H1 (cell line): Measurements from ENCODE around the gene FGF4. TPM values are rescaled to one million over a fixed set of nuclear protein-coding genes. Genes with fewer than 3 reads are reported as not detected.

Experiments
- BACH1 ChIP-seq: IDR thresholded peaks from 2 replicates; pipeline ENCODE4 v1.6.1; 2012; ENCODE audit warnings: low read length, improper control_type of control experiment
- BCL11A ChIP-seq, 2 experiments: IDR thresholded peaks; one replicate each; pipeline ENCODE4 v1.6.1; 2011; ENCODE audit warnings: low read depth in 2 of 2, low read length in 2 of 2, mild to moderate bottlenecking in 2 of 2
- CBX5 ChIP-seq: fragments of 300-800, 300-1000 bp; sonication (generic); IDR thresholded peaks from 2 replicates; pipeline ENCODE4 v1.7.1; 2016; ENCODE audit warnings: antibody characterized with exemption, low read length, low read depth
- CHD7 ChIP-seq: fragments of 300-600 bp; sonication (generic); IDR thresholded peaks from 2 replicates; pipeline ENCODE4 v1.7.1; 2012; ENCODE audit warnings: low read length, moderate library complexity, mild to moderate bottlenecking, inconsistent platforms; ENCODE audit not compliant: insufficient replicate concordance
- E2F6 ChIP-seq: IDR thresholded peaks from 2 replicates; pipeline ENCODE4 v1.6.1; 2012; ENCODE audit warnings: inconsistent platforms
- EGR1 ChIP-seq: IDR thresholded peaks from 2 replicates; pipeline ENCODE4 v1.6.1; 2011; ENCODE audit warnings: low read depth, low read length, borderline replicate concordance
- FOSL1 ChIP-seq: IDR thresholded peaks from 2 replicates; pipeline ENCODE4 v1.6.1; 2011; ENCODE audit warnings: mild to moderate bottlenecking, low read depth, low read length, moderate library complexity; ENCODE audit not compliant: insufficient read depth
- KDM1A ChIP-seq: fragments of 200-600, 300-600 bp; sonication (generic); IDR thresholded peaks from 2 replicates; pipeline ENCODE4 v1.7.1; 2016; ENCODE audit warnings: mild to moderate bottlenecking, low read length, borderline replicate concordance
- TAF7 ChIP-seq: optimal IDR thresholded peaks from 2 replicates; pipeline ENCODE3; 2011; ENCODE audit warnings: low read depth, mild to moderate bottlenecking, inconsistent platforms, low read length, moderate library complexity, borderline replicate concordance
- USF2 ChIP-seq: IDR thresholded peaks from 2 replicates; pipeline ENCODE4 v1.6.1; 2011; ENCODE audit warnings: low read length, improper control_type of control experiment
- polyA plus RNA-seq, 7 experiments: library from polyadenylated mRNA; depleted of rRNA in 3 of 7; stranded (reverse) in 5 of 7; unstranded in 2 of 7; fragments of >200 nt in 5 of 7; fragments of 200-250 nt in 2 of 7; gene quantifications; 1 replicate in 5 of 7; 2 replicates in 1 of 7; 4 replicates in 1 of 7; pipeline versions ENCODE4 v1.2.1 to v1.2.3, GENCODE V29; 2011 to 2013; ENCODE audit warnings: missing spikeins in 2 of 7, mixed read lengths in 2 of 7
- total RNA-seq: library from RNA; stranded (reverse); fragmentation: NEBNext Ultra II Directional; extraction: Animal tissue kit (Norgen Biotek cat#: 25700); gene quantifications from 2 replicates; pipeline ENCODE4 v1.2.1, GENCODE V29; 2021

Gene FGF4
- total and polyA plus RNA-seq, 2 of the 8 experiments (the other 6 are each of a cell fraction or from before 2014, with no cell fraction given), result 0.57 to 2.0 TPM

GRCh38 chr11:69771466-69771865 lies 3.7 kb downstream of the FGF4 start (continued):
- TF ChIP-seq CHD7 (no peak), TAF7 (no peak), EGR1 (no peak), USF2 (no peak), BCL11A (IDR thresholded peaks at IDR 0.05; ENCODE audit: low read depth in 2 of 2, low read length in 2 of 2) (no peak), KDM1A (no peak), CBX5 (no peak), BACH1 (no peak), FOSL1 (no peak), E2F6 (no peak)
